Osteocyte (in vitro differentiated cells): ENCODE measurements around the gene LRRC1. TPM values are rescaled to one million over a fixed set of nuclear protein-coding genes. Genes with fewer than 3 reads are reported as not detected.
A peak's percentile ranks its signal among the peaks of the same experiment; 100 is the strongest.

ENCODE experiments used
- DNase-seq: peaks from one replicate; pipeline ENCODE4 v3.0.0; 2021; ENCODE audit warnings: mixed read lengths; ENCODE audit not compliant: unreplicated experiment; ENCODE audit errors: extremely low spot score
- H3K27ac Mint-ChIP-seq: one replicate; pipeline ENCODE4 v1.8.0; 2021; ENCODE audit warnings: mild to moderate bottlenecking, mixed read lengths; ENCODE audit not compliant: unreplicated experiment
- H3K27me3 Mint-ChIP-seq: one replicate; pipeline ENCODE4 v1.8.0; 2021; ENCODE audit warnings: mixed read lengths; ENCODE audit not compliant: unreplicated experiment
- H3K36me3 Mint-ChIP-seq: one replicate; pipeline ENCODE4 v1.8.0; 2021; ENCODE audit warnings: mixed read lengths; ENCODE audit not compliant: unreplicated experiment
- H3K4me1 Mint-ChIP-seq: one replicate; pipeline ENCODE4 v1.8.0; 2021; ENCODE audit warnings: mixed read lengths; ENCODE audit not compliant: unreplicated experiment
- H3K4me3 Mint-ChIP-seq: one replicate; pipeline ENCODE4 v1.8.0; 2021; ENCODE audit warnings: mild to moderate bottlenecking, moderate library complexity, mixed read lengths; ENCODE audit not compliant: unreplicated experiment
- H3K9me3 Mint-ChIP-seq: one replicate; pipeline ENCODE4 v1.8.0; 2021; ENCODE audit warnings: mixed read lengths; ENCODE audit not compliant: unreplicated experiment
- total RNA-seq: library from RNA; stranded (reverse); gene quantifications from 2 replicates; pipeline ENCODE4 v1.2.1, GENCODE V29; 2021
- TF ChIP-seq, protein P1 (sequence below): fragments of 200-600 bp; sonication (generic); IDR thresholded peaks from 2 replicates; pipeline ENCODE4 v1.5.0; 2021; ENCODE audit warnings: antibody characterized with exemption, mild to moderate bottlenecking, moderate library complexity

LRRC1 gene
- total RNA-seq, 1 donor from 2014 or later: 7.4 TPM

GRCh38 chr6:53861518-53861917 is 66.7 kb downstream of the LRRC1 start:
- Mint-ChIP-seq H3K27me3 (no peaks in the 10 kb centered on the region), H3K4me3 (no peak overlapping the region), H3K27ac (no peak overlapping the region), H3K36me3 (no peaks in the 10 kb centered on the region), H3K4me1 (peaks cover 31% of the 10 kb centered on the region), H3K9me3 (no peaks in the 10 kb centered on the region)
- TF ChIP-seq, protein P1, sequence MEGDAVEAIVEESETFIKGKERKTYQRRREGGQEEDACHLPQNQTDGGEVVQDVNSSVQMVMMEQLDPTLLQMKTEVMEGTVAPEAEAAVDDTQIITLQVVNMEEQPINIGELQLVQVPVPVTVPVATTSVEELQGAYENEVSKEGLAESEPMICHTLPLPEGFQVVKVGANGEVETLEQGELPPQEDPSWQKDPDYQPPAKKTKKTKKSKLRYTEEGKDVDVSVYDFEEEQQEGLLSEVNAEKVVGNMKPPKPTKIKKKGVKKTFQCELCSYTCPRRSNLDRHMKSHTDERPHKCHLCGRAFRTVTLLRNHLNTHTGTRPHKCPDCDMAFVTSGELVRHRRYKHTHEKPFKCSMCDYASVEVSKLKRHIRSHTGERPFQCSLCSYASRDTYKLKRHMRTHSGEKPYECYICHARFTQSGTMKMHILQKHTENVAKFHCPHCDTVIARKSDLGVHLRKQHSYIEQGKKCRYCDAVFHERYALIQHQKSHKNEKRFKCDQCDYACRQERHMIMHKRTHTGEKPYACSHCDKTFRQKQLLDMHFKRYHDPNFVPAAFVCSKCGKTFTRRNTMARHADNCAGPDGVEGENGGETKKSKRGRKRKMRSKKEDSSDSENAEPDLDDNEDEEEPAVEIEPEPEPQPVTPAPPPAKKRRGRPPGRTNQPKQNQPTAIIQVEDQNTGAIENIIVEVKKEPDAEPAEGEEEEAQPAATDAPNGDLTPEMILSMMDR: no peak
- DNase-seq: no peak

GRCh38 chr6:53862662-53863462 is 68.1 kb downstream of the LRRC1 start:
- Mint-ChIP-seq H3K4me3 (no peak overlapping the region), H3K4me1 (peaks cover 32% of the 10 kb centered on the region), H3K36me3 (no peaks in the 10 kb centered on the region), H3K27me3 (no peaks in the 10 kb centered on the region), H3K9me3 (no peaks in the 10 kb centered on the region), H3K27ac (peak overlapping the region; percentile 13)
- TF ChIP-seq, protein P1: no peak
- no peak for DNase-seq

DNA sequence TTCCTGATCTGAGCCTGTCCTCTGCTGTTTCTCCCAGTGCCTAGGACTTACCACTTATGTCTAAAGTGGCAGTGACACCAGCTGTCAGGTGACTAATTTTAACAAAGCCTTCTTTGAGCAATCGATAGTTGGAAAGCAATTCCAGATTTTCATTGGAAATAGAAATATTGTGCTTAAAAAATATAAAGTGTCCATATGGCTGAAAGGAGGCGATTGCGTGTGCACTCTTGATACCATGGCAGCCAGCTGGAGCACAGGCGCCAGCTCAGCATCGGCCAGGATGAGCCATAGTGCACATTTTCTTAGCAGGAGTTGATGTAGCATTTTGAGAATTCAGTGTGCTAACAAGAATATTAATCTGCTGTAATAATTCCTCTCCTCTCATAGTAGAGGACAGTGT is 70.0 kb downstream of the LRRC1 start:
- H3K27me3 Mint-ChIP-seq: no peaks in the 10 kb centered on the region
- TF ChIP-seq, protein P1: no peak
- H3K9me3 Mint-ChIP-seq: no peaks in the 10 kb centered on the region
- no peak overlapping the region for H3K27ac Mint-ChIP-seq
- no peak overlapping the region for H3K4me3 Mint-ChIP-seq
- H3K4me1 Mint-ChIP-seq: peaks cover 32% of the 10 kb centered on the region
- no peaks in the 10 kb centered on the region for H3K36me3 Mint-ChIP-seq
- DNase-seq: no peak

DNA sequence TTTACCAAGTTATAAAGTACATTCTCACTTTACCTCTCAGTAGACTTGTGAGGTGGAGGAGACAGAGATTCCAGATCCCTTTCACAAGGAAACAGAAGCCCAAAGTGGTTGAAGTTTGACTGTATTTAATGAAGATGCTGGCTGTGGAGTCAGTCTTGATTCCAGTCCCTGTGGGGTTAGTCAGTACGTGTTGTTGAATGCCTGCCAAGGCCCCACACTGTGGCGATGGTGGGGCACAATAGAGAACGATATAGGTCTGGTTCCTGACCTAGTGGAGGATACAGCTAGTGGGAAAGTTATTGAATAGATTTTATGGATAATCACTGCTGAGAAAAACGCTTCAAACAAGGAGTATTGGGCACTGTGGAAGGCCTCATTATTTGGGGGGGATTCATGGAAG is 71.4 kb downstream of the LRRC1 start:
- no peaks in the 10 kb centered on the region for H3K36me3 Mint-ChIP-seq

DNA sequence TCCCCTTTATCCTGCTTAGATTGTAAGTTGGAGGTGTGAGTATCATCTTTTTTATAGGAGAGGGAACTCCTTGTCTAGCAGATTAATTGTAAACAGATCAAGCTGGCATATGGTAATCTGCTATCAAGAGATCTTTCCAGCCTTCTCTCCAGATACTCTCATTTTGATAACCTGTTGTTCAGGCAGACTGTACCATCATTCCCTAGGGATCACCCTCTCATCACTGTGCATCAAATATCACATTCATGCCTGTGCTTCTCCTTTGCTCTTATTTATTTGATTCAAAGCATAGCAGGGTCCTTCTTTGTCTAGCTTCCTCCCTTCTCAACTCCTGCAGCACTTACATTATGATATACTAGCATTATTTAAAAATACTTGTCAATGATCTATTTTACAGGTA is 73.8 kb downstream of the LRRC1 start:
- H3K36me3 Mint-ChIP-seq: peaks cover 6% of the 10 kb centered on the region

More for the DNA sequence above, 71.4 kb downstream of the LRRC1 start:
- Mint-ChIP-seq H3K4me1 (peaks cover 46% of the 10 kb centered on the region), H3K27me3 (no peaks in the 10 kb centered on the region), H3K9me3 (no peaks in the 10 kb centered on the region), H3K4me3 (no peak overlapping the region), H3K27ac (no peak overlapping the region)
- DNase-seq: no peak
- TF ChIP-seq, protein P1: no peak

More for the DNA sequence above, 73.8 kb downstream of the LRRC1 start:
- Mint-ChIP-seq H3K4me1 (peaks cover 26% of the 10 kb centered on the region), H3K9me3 (no peaks in the 10 kb centered on the region), H3K27ac (no peak overlapping the region), H3K27me3 (no peaks in the 10 kb centered on the region), H3K4me3 (no peak overlapping the region)
- TF ChIP-seq, protein P1: no peak
- no peak for DNase-seq
